Mucosa of descending colon (tissue), 3 donors: Measurements from ENCODE around the gene BMP2K. TPM values are rescaled to one million over a fixed set of nuclear protein-coding genes. Genes with fewer than 3 reads are reported as not detected.
A peak's percentile ranks its signal among the peaks of the same experiment; 100 is the strongest.

Source experiments
- ATAC-seq: fragments of 200-7000 bp; cut with Tn5 transposase; one replicate; pipeline ENCODE4 v1.9.1; 2020; ENCODE audit warnings: mild to moderate bottlenecking, moderate library complexity
- DNase-seq, 3 donors: peaks; one replicate each; pipeline ENCODE4 v3.0.0-alpha.2; 2020
- H3K36me3 ChIP-seq: fragments of 200-600 bp; one replicate; pipeline ENCODE4 v1.8.0; 2021; ENCODE audit warnings: low read depth, mild to moderate bottlenecking
- H3K4me1 ChIP-seq: fragments of 200-600 bp; one replicate; pipeline ENCODE4 v1.8.0; 2021; ENCODE audit warnings: low read depth, mild to moderate bottlenecking
- H3K4me3 ChIP-seq: fragments of 200-600 bp; one replicate; pipeline ENCODE4 v1.8.0; 2021; ENCODE audit warnings: mild to moderate bottlenecking
- H3K9me3 ChIP-seq: fragments of 200-600 bp; one replicate; pipeline ENCODE4 v1.8.0; 2021; ENCODE audit warnings: mild to moderate bottlenecking
- intact Hi-C, 2 donors: fragments of 100-400 bp; cut with DNase I in 1 of 2; cut with micrococcal nuclease in 1 of 2; formaldehyde crosslinking; loops; one replicate each; pipeline versions ENCODE4 v1.11.0 to v1.11.1; 2022; cut with DNase I, micrococcal nuclease
- total RNA-seq, 3 donors: library from RNA; stranded (reverse); fragmentation: NEBNext Ultra II Directional in 2 of 3; extraction: Animal tissue kit (Norgen Biotek cat#: 25700) in 2 of 3; gene quantifications; one replicate each; pipeline versions ENCODE4 v1.2.1 to v1.2.4, GENCODE V29; 2021 to 2023
- TF ChIP-seq, protein P1 (sequence below): fragments of 200-600 bp; IDR thresholded peaks from one replicate; pipeline ENCODE4 v1.8.0; 2022; ENCODE audit warnings: antibody characterized with exemption, mild to moderate bottlenecking
- donor health status: DM: no; HTN: no; CAD: no; lungs with moderate emphysema.
- donor health status: DM: no; HTN: no; CAD: no.
- donor health status: DM: no; HTN: yes; CAD: no.

The BMP2K gene
- total RNA-seq, 3 donors from 2014 or later: 42.5 to 77.1 (median 67.5) TPM

- no peak overlapping the region for H3K4me3 ChIP-seq
- TF ChIP-seq, protein P1, sequence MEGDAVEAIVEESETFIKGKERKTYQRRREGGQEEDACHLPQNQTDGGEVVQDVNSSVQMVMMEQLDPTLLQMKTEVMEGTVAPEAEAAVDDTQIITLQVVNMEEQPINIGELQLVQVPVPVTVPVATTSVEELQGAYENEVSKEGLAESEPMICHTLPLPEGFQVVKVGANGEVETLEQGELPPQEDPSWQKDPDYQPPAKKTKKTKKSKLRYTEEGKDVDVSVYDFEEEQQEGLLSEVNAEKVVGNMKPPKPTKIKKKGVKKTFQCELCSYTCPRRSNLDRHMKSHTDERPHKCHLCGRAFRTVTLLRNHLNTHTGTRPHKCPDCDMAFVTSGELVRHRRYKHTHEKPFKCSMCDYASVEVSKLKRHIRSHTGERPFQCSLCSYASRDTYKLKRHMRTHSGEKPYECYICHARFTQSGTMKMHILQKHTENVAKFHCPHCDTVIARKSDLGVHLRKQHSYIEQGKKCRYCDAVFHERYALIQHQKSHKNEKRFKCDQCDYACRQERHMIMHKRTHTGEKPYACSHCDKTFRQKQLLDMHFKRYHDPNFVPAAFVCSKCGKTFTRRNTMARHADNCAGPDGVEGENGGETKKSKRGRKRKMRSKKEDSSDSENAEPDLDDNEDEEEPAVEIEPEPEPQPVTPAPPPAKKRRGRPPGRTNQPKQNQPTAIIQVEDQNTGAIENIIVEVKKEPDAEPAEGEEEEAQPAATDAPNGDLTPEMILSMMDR: no peak
- intact Hi-C loops: no loop called here
- no peaks in the 10 kb centered on the region for H3K36me3 ChIP-seq
- no peak for ATAC-seq
- no peak for DNase-seq
- no peaks in the 10 kb centered on the region for H3K9me3 ChIP-seq
- no peaks in the 10 kb centered on the region for H3K4me1 ChIP-seq
Observed at GRCh38 chr4:78796526-78796925, 20.4 kb downstream of the BMP2K start.

GRCh38 chr4:78797777-78798284 lies 21.7 kb downstream of the BMP2K start:
- TF ChIP-seq, protein P1: no peak
- H3K9me3 ChIP-seq: no peaks in the 10 kb centered on the region
- no peak for ATAC-seq
- no peaks in the 10 kb centered on the region for H3K4me1 ChIP-seq
- H3K4me3 ChIP-seq: no peak overlapping the region
- DNase-seq: no peak
- intact Hi-C loops: no loop called here
- H3K36me3 ChIP-seq: no peaks in the 10 kb centered on the region

GRCh38 chr4:78799551-78800495 lies 23.7 kb downstream of the BMP2K start:
- Histone ChIP-seq H3K36me3 (no peaks in the 10 kb centered on the region), H3K4me1 (no peaks in the 10 kb centered on the region), H3K4me3 (no peak overlapping the region), H3K9me3 (no peaks in the 10 kb centered on the region)
- TF ChIP-seq, protein P1: no peak
- intact Hi-C loops: no loop called here
- ATAC-seq (no peak), DNase-seq (no peak)

DNA sequence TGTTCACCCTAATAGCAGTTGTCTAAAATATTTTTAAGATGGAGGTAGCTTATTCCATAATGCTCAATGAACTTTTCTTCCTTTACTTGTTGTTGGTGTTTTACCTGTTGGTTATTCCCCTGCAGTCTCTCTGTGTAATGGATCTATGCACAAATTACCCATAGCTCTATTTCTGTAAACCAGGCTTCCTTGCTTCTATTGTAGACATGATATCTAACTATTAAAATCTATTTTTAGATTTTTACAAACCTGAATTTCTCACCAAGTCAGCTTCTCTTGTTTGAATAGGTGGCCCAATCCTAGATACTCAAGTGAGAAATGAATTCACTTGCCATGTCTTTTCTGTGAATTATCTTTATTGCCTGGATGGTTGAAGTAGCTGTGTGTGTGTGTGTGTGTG lies 24.8 kb downstream of the BMP2K start:
- no peak overlapping the region for H3K4me3 ChIP-seq
- DNase-seq (peak in 1 of 3 donors; percentile 18), ATAC-seq (peak; percentile 18)
- no peaks in the 10 kb centered on the region for H3K36me3 ChIP-seq
- H3K4me1 ChIP-seq: no peaks in the 10 kb centered on the region
- intact Hi-C loops: no loop called here
- no peaks in the 10 kb centered on the region for H3K9me3 ChIP-seq
- TF ChIP-seq, protein P1: no peak

DNA sequence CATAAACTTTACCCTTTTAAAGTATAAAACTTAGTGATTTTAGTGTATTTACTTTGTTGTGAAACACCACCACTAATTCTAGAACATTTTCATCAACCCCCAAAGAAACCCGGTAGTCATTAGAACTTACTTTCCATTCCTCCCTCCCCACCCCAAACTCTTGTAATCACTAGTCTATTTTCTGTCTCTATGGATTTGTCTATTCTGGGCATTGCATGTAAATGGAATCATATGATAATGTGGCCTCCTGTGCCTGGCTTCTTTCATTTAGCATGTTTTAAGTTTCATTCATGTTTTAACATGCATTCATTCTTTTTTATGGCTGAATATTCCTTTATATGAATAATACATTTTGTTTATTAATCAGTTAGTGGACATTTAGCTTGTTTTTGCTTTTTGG lies 27.8 kb downstream of the BMP2K start:
- DNase-seq: no peak
- no peaks in the 10 kb centered on the region for H3K4me1 ChIP-seq
- H3K9me3 ChIP-seq: peaks cover 7% of the 10 kb centered on the region
- TF ChIP-seq, protein P1: no peak
- no peak for ATAC-seq
- no peak overlapping the region for H3K4me3 ChIP-seq
- H3K36me3 ChIP-seq: no peaks in the 10 kb centered on the region
- intact Hi-C loops: no loop called here
